GM18861 (cell line): ENCODE results near the gene RBBP6.
"Not testable (repeated sequence)": the region's sequence is repeated elsewhere in the genome, so short reads cannot be mapped to it uniquely, and the experiment has no call there.

Experiments
- ATAC-seq: cut with Tn5 transposase; IDR thresholded peaks from one replicate; pipeline ENCODE4 v1.9.1; 2021; ENCODE audit not compliant: unreplicated experiment

RBBP6 gene

GRCh38 chr16:24555346-24555872, 16.0 kb downstream of the RBBP6 start:
- ATAC-seq: no peak

GRCh38 chr16:24562811-24563210, 23.4 kb downstream of the RBBP6 start:
- no peak for ATAC-seq

GRCh38 chr16:24568392-24568791, 29.0 kb downstream of the RBBP6 start:
- ATAC-seq: no peak

GRCh38 chr16:24571096-24571495, 31.7 kb downstream of the RBBP6 start:
- ATAC-seq: no peak

- ATAC-seq: no peak
Observed at GRCh38 chr16:24572069-24572468, 32.7 kb downstream of the RBBP6 start.

- no peak for ATAC-seq
Observed at GRCh38 chr16:24573141-24573540, 33.8 kb downstream of the RBBP6 start.

GRCh38 chr16:24574515-24575485, 35.4 kb downstream of the RBBP6 start:
- ATAC-seq: not testable (repeated sequence)

- ATAC-seq: not testable (repeated sequence)
Observed at GRCh38 chr16:24575791-24576190, 36.4 kb downstream of the RBBP6 start.

- ATAC-seq: no peak
Observed at GRCh38 chr16:24577167-24577566, 37.8 kb downstream of the RBBP6 start.

- no peak for ATAC-seq
Observed at GRCh38 chr16:24580665-24581064, 41.3 kb downstream of the RBBP6 start.

- no peak for ATAC-seq
Observed at GRCh38 chr16:24583494-24583893, 44.1 kb downstream of the RBBP6 start.

GRCh38 chr16:24589997-24590396, 50.6 kb downstream of the RBBP6 start:
- ATAC-seq: no peak

GRCh38 chr16:24598777-24599437, 59.5 kb downstream of the RBBP6 start:
- ATAC-seq: no peak

- no peak for ATAC-seq
Observed at GRCh38 chr16:24609417-24609739, 70.0 kb downstream of the RBBP6 start.

GRCh38 chr16:24609740-24610415, 70.5 kb downstream of the RBBP6 start:
- ATAC-seq: no peak

- no peak for ATAC-seq
Observed at GRCh38 chr16:24610416-24610755, 71.0 kb downstream of the RBBP6 start.

- ATAC-seq: no peak
Observed at GRCh38 chr16:24611310-24611709, 71.9 kb downstream of the RBBP6 start.

GRCh38 chr16:24612656-24613055, 73.3 kb downstream of the RBBP6 start:
- ATAC-seq: no peak

GRCh38 chr16:24613267-24613666, 73.9 kb downstream of the RBBP6 start:
- not testable (repeated sequence) for ATAC-seq

- ATAC-seq: no peak
Observed at GRCh38 chr16:24617502-24617901, 78.1 kb downstream of the RBBP6 start.
